ENCODE data around the gene ENOX1.

The ENOX1 gene

DNA sequence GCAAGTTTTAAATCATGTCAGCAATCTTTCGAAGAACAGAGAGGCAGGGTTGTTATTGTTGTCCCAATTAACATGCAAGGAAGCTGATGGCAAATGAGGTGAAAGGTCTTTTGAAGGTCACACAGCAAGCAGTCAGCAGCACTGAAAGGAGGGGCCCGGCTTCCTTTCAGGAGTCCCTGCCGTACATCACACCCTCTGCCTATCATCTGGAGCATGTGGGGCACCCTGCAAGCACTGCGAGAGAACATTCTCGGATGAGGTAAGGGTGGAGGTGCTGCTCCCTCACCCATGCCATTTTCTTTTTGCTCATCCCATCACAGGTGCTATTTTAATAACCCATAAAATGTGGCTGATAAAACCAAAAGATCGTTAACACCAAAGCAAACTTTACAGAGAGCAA, 111.2 kb downstream of the ENOX1 start:
- DNase-seq (ENCODE audit: low read depth, low spot score): no peak

DNA sequence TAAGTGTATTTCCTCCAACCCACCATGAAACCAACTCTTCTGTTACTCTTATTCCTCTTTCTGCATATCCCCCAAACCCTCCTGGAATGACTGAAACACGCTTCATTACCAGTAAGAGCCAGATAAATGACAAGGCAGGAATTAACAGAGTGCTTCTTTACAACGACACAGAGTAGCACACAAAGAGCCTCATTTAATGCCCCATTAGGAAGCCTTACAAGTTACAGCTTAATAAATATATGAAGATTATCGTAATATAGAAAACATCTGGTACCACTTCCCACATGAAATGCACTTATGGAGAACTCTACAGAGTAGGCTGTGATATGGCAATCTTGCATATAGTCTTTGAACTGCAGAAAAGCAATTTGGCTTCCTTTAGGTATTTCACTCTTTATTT, 116.8 kb downstream of the ENOX1 start:
- DNase-seq (ENCODE audit: low read depth, low spot score): no peak

DNA sequence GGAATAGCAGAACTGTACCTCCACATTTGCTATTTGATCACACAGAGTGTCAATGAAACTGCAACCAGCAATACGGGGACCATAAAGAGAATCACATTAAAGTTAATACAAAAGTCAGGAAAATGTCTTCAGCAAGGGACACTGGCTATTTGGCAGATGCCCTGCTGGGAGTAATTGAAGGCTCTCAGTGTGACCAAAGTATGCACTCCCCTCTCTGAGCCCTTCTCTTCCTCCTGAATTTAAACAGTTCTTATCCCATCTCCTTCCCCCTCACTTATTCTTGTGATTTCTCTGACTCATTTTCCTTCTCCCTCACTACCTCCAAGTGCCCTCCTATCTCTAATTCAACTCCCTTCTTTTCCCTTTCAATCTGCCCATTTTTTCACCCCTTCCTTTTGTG, 117.7 kb downstream of the ENOX1 start:
- DNase-seq (ENCODE audit: low read depth, low spot score): no peak

DNA sequence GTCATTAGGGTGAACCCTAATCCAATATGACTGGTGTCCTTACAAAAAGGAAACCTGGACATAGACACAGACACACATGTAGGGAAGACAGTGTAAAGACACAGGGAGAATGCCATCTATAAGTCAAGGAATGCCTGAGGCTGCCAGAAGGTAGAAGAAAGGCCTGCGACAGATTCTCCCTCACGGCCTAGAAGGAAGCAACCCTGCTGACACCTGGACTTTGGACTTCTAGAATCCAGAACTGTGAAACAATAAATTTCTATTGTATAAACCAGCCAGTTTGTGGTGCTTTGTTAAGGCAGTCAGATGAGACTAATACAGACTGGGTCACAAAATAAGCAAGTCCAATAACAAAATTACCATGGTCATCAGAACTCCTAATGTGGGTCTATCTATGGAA, 120.4 kb downstream of the ENOX1 start:
- DNase-seq (ENCODE audit: low read depth, low spot score): no peak

DNA sequence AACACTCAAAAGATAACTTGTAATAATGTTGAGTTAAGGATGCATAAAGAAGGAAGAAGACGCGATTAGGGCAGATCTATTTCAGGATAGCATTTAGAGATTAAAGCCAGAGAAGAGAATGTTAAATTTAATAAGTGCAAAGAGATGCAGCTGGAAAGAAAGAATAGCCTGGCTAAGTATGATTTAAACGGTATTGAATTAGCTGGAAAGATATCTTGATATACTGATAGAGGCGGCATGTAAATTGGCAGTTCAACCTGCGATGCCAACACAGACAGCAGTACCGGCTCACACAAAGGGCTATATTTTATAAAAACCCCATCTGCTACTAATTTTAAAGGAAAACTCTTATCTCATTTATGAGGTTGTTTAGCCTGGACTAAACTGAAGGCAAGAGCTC, 121.4 kb downstream of the ENOX1 start:
- DNase-seq (ENCODE audit: low read depth, low spot score): no peak

DNA sequence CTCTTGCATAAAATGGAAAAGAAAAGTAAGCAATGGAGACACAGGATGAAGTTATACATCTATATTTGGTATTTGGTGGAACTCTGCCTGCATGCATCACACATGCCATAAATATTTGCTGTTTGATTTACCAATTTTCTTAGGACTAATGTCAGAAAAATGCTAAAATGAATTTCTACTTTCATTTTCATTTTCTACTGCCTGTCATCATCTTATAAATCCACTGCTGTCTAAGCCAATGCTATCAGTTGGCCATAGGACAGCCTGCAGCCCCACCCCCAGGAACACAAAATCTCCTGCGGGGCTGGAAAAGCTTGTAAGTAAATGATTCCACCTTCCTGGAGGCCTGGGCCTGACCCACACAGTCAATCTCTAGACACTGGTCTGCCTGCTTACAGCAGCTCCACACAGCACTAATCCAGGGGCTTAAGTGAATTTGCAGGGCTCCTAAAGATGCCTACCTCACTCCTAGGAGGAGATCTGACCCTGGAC, 122.0 kb downstream of the ENOX1 start:
- DNase-seq (ENCODE audit: low read depth, low spot score): peak; percentile 47

DNA sequence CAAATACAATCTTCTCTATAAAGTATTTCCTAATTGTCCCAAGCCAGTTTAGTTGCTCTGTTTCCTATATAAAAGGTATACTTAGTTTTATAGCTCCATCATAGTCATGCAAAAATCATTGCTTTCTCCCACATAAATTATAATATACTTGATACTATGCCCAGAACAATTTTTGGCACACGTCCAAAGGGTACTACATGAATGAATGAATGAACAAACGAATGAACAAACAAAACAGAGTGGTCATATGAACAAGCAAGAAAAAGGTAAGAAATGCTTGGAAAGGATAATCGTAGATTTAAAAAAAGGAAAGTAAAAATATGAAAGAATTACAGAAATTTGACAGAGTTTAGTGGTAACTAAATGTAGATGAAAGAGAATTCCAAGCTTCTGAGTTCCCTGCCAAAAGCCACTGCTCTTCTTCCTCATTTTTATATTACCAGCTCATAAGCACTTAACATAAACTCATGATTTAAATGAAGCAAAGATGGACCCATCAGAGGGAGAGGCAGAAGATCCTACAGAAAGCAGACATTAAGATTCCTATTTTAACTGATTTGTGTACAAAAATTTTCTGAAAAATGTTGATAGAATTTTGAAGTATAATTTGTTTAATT, 123.2 kb downstream of the ENOX1 start:
- peak; percentile 9 for DNase-seq (ENCODE audit: low read depth, low spot score)

DNA sequence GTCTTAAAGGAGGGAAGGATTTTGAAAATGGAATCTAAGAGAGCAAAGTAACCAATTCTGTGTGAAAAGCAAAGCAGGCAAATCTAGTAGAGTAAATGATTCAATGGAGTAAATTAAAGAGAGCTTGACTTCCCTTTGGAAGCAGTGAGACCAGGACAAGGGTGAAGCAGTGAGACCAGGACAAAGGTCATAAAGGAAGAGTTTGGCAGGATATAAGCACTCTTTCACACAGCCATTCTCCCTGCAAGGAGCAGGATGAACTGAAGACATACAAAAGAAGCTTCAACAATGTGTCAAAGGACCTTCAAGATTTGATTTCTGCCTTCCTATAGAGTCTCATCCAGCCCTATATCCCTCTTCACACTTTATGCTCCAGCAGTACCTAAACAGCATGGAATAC, 123.8 kb downstream of the ENOX1 start:
- DNase-seq (ENCODE audit: low read depth, low spot score): no peak

DNA sequence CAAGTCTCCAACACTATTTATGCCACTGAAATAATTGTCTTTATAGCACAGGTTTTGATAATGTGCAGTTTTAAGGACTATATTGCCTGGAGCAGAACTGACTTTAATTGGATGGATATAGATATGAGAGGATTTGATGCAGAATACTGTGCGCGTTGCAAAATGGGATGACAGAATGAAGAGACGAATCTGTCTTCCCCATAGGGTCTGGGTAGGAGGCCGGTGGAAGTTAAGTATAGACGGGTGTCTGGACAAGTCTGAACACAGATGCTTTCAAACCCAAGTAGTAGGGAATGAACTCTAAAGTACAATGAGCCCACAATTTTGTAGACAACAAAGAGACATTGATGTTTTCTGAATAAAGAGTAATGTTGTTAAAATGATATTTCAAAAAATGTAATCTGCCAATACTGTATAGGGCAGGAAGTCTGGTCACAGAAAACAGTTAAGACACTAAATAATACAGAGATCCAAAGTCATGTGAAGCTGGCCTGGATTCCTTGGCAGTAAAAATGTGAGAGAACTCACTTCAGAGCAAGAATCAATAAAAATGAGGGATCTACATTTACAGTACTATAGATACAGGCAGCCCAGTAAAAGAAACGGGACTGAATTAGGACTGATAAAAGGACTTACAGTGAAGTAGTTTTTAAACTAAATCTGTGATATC, 125.5 kb downstream of the ENOX1 start:
- no peak for DNase-seq (ENCODE audit: low read depth, low spot score)

DNA sequence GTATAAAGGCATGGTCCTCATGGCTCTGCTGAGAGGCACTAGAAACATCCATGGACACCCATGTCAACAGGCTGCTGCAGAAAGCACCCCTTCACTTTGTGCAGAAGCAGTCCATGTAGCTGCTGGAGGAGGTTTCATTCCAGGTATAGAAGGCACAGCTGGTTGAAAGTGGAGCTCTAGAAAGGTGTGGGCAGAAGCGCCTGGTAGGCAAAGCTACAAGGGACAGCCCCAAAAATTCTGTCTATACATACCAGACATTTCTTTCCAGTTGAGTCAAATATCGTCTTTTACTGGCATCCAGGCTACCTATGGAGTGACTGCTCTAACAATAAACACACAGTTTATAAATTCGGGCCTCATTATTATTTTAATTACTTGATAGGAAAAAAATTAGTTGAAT, 129.3 kb downstream of the ENOX1 start:
- no peak for DNase-seq (ENCODE audit: low read depth, low spot score)

DNA sequence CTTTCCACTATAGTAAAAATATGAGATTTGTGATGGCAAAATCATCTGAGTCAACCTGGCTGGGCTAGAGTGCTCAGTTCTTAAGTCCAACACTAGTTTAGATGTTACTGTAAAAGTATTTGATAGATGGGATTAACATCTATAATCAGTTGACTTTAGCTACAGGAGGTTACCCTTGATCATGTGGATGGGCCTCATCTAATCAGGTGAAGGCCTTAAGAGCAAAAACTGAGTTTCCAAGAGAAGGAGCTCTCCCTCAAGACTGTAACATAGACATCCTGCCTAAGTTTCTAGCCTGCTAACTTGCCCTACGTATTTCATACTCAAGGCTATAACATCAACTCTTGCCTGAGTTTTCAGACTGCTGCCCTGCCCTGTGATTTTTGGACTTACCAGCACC, 132.8 kb downstream of the ENOX1 start:
- no peak for DNase-seq (ENCODE audit: low read depth, low spot score)

DNA sequence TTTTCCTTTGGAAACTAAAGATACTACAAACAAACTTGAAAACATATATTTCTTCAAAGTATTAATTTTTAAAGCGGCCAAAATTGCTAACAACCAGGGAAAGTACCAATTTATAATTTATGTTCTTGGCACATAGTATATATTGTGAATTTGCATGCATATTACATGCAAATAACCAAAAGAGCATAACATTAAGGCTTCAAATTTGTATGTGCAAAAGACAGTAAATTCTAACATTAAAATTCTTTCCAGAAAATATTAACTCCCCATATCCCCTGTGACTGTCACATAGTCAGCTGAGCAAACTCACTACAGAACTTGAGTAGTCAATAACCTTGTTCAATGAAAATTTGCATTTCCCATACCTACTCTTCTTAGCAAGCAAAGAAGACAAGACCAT, 133.4 kb downstream of the ENOX1 start:
- DNase-seq (ENCODE audit: low read depth, low spot score): no peak

DNA sequence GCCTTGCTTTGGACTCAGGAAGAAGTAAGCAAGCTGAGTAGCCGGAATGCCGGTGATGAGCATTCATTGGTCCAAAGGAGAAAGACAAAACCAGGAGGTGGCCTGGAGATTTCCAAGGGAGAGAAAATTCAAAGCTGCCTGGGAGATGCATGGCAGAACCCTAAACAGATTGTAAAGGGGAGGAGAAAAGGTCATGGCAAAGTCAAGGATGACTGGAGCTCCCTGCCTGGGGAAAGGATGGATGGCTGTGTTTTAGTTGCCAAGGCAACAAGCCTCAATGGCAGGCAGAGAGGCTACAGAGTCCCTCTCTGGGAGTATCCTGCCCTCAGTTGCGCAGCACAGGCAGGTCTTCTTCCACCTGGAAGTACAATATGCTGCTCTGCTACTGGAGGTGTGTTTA, 134.0 kb downstream of the ENOX1 start:
- DNase-seq (ENCODE audit: low read depth, low spot score): no peak

DNA sequence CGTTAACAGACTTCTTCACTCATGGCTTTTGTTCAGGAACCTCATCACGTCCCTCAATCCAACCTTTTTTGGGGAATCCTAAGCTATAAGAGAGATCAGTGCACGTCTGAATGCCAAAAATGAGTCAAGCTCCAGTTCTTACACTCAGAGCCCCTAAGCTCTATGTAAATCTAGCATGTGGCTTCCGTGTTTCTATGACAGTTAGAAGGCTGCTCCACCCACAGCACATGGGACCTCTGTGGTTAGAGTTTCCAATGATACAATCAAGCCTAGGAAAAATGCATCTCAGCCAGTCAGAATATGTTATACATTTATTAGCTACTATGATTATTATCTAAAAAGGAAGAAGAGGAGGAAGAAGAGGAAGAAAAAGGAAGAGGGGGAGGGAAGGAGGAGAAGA, 135.9 kb downstream of the ENOX1 start:
- DNase-seq (ENCODE audit: low read depth, low spot score): no peak

DNA sequence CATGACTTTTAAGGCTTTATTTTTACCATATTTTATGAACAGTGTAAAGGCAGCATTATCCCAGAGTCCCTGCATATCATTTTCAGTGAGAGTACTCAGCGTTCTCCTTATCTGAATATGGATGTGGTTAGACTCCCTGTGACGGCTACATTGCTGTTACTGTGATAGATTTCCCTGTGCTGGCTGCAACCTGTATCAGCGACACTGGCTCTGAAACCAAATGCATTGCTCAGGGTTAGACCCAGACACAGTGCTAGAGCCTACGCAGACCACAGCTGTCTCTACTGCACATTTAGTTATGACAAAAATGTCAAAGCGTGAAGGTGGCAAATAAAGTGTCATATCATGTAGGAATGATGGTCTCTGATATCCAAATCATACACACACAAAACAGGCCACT, 138.0 kb downstream of the ENOX1 start:
- DNase-seq (ENCODE audit: low read depth, low spot score): peak; percentile 5

DNA sequence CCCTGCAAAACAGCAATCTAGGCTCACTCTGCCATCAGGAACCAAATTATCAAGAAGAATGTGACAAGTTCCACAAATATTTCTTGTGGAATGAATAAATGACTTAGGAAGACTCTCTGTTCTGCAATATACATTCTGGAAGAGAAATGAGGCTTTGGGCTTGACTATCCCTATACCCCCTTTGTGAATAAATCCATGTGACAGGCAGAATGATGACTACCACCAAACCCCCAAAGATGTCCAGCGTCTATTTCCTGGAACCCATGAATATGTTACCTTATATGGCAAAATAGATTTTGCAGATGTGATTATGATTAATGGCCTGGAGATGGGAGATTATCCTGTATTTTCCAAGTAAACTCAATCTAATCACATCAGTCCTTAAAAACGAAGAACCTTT, 139.3 kb downstream of the ENOX1 start:
- DNase-seq (ENCODE audit: low read depth, low spot score): no peak

DNA sequence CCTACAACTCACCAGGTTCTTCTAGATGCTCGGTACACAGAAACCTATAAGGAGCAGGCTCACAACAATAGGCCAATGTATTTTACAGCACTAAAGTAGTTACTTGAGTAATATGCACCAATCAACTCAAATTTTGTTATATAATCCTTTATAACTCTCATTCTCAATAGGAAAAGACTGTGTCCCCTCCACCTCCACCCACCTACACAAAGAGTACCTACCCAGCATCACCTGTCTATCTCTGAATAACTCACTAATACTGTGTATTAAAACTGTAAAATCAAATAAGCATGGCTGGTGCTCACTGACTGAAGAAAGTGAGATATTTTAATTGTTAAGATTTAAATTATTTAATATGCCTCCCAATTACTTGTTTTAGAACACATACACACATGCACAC, 146.3 kb downstream of the ENOX1 start:
- DNase-seq (ENCODE audit: low read depth, low spot score): no peak

DNA sequence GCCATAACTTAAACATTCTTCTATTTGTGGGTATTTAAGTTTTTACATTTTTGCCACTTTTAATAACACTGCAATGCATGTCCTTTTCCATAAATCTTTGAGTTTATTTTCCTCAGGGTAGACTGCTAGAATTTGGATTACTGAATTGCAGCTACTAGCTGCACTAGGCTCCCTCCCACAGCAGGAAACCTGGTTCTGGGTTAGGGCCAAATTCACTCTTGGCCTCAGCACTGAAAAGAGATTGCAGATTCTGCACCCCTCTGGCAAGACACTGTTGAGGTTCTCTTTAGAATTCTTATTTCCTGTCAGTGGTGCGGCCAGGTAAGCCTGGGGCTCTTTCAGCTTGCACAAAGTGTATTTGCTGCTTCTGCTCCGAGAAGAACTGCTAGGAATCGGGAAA, 155.7 kb downstream of the ENOX1 start:
- peak; percentile 8 for DNase-seq (ENCODE audit: low read depth, low spot score)

DNA sequence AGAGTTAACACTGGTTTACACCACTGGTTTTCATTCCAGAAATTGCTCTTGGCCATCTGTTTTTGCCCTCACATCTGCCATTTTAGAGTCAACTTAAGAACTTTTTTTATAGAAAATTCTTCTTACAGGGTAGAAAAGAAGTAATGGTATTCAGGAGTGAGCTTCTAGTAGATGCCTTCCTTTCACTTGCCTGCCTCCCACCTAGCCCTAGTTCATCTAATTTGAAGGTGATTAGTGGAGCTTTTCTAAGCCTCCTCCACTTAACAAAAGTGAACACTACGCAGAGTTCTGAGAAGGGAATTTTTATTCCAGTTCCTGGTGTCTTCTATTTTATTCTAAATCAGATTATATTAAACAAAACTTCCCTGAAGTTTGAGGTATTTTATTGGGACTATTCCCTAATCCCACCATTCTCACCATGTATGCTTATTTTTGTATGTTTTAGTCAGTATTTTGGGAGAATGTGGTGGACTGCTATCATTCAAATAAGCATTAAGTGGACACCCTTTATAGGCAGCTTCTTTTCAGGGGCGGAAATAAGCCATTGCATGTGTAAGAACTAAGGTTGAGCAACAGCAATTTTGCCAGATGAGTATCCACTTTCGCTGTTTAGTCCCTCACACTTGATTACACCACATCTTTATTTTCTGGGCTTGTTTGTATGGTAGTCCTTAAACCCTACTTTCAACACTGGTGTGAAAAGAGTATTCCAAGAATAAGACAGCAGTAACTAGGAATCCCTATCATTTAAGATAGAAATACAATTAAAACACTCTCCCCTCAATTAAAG, 156.9 kb downstream of the ENOX1 start:
- no peak for DNase-seq (ENCODE audit: low read depth, low spot score)

DNA sequence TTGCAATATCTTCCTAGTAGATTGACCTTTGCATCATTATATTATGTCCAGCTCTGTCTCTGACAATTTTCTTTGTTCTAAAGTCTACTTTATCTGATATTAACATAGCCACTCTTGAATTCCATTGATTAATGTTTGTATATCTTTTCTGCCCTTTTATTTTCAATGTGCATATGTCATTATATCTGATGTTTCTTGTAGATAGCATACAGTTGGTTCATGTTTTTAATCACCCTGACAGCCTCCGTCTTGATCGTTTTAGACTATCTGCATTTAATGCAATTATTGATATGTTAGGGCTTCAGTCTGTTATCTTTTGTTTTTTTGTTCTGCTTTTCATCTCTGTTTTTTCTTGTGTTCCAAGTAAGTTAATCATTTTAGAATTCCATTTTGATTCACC, 159.8 kb downstream of the ENOX1 start:
- DNase-seq (ENCODE audit: low read depth, low spot score): no peak

DNA sequence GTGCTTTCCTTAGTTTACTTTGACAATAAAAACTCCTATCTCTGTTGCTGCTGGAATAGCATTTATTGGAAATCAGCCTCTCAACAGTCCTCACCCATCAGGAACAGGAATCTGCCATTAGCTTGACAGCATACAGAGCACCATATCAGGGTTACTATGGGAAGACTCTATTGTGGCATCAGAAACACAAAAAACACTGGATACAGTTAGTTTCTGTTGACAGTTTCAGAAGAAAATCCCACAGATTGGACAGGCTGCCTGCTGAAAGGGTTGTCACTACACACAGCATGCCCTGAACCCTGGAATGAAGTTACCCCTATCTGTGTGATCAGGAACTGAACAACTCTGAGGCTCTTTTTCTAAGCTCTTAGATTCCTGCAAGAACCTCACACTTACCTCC, 172.7 kb downstream of the ENOX1 start:
- DNase-seq (ENCODE audit: low read depth, low spot score): no peak

DNA sequence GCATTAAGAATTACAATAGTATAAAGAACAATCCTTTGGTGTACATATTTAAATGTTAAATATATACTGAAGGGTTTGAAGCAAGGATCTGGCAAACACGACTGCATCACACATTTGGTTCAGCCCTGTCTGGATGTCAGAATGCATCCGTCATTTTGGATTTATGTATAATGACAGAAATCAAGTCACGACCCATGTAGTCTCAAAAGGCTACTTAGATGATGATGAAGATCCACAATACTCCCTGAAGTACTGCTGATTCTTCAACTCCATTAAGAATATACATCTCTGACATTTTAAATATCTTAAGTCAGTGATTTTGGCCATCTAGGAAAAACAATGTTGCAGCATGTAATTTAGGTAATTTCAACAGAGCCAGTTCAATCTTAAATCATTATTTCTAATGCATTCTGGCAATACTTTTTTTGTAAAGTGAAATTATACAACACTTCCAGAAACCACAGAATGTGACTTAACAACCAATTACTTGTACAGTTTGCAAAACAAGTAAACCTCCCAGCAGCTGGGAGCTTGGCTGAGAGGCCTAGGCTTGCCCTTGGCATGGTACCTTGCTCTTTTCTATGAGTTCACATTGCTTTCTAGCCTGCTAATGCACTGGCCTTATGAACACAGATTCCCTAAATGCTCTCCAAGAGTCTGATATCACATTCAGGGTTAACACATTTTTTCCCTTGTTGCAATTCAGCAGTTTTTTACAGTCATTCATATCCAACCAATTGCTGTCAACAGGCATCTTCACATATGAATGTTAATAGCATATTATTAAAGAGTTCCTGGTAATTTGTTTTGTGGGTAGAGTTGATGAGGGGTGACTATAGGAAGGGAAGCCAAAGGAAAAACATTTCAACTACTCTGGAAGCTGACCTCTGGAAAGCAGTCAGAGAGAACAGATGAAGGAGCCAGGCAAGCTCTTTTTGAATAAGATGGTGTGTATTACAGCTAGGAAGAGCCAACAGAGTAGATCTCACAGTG, 175.2 kb downstream of the ENOX1 start:
- no peak for DNase-seq (ENCODE audit: low read depth, low spot score)

Measured in astrocyte of the hippocampus (primary cell).